Mucosa of descending colon (tissue), 3 donors: ENCODE measurements around the gene LENEP. TPM values are rescaled to one million over a fixed set of nuclear protein-coding genes. Genes with fewer than 3 reads are reported as not detected.

ENCODE experiments used
- ATAC-seq: fragments of 200-7000 bp; cut with Tn5 transposase; one replicate; pipeline ENCODE4 v1.9.1; 2020; ENCODE audit warnings: mild to moderate bottlenecking, moderate library complexity
- DNase-seq, 3 donors: peaks; one replicate each; pipeline ENCODE4 v3.0.0-alpha.2; 2020
- H3K36me3 ChIP-seq: fragments of 200-600 bp; one replicate; pipeline ENCODE4 v1.8.0; 2021; ENCODE audit warnings: low read depth, mild to moderate bottlenecking
- H3K4me1 ChIP-seq: fragments of 200-600 bp; one replicate; pipeline ENCODE4 v1.8.0; 2021; ENCODE audit warnings: low read depth, mild to moderate bottlenecking
- H3K4me3 ChIP-seq: fragments of 200-600 bp; one replicate; pipeline ENCODE4 v1.8.0; 2021; ENCODE audit warnings: mild to moderate bottlenecking
- H3K9me3 ChIP-seq: fragments of 200-600 bp; one replicate; pipeline ENCODE4 v1.8.0; 2021; ENCODE audit warnings: mild to moderate bottlenecking
- intact Hi-C, 2 donors: fragments of 100-400 bp; cut with DNase I in 1 of 2; cut with micrococcal nuclease in 1 of 2; formaldehyde crosslinking; loops; one replicate each; pipeline versions ENCODE4 v1.11.0 to v1.11.1; 2022; cut with DNase I, micrococcal nuclease
- total RNA-seq, 3 donors: library from RNA; stranded (reverse); fragmentation: NEBNext Ultra II Directional in 2 of 3; extraction: Animal tissue kit (Norgen Biotek cat#: 25700) in 2 of 3; gene quantifications; one replicate each; pipeline versions ENCODE4 v1.2.1 to v1.2.4, GENCODE V29; 2021 to 2023
- TF ChIP-seq, protein P1 (sequence below): fragments of 200-600 bp; IDR thresholded peaks from one replicate; pipeline ENCODE4 v1.8.0; 2022; ENCODE audit warnings: antibody characterized with exemption, mild to moderate bottlenecking
- donor health status: DM: no; HTN: no; CAD: no; lungs with moderate emphysema.
- donor health status: DM: no; HTN: no; CAD: no.
- donor health status: DM: no; HTN: yes; CAD: no.

The LENEP gene
- total RNA-seq, 3 donors from 2014 or later: 0.60 to 0.76 TPM; not detected in 1

DNA sequence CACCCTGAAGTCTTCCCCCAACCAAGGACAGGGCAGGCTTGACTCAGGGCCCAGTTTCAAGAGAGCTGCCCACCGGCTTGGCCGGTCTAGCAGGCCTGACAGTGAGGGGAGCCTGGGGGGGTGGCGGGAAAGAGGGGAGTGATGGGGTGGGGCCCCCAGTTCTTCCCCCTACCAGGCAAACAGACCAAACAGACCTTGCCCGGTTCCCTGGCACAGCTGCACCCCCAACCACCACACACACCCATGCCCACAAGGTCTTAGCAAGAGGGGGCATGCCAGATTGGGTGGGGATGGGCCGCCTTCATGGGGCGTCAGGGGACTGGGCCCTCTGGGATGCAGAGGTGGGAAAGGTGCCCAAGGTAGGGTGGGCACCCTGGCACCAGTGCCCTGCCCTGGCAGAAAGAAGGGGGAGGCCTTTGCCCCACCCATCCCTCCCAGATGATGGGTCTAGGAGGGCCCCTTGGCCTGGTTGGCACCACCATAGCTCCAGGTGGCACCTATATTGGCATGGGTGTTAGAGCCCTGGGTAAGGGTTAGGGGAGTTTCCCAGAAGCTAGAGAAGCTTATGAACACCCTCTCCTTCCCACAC is 18.1 kb downstream of the LENEP start:
- no peak overlapping the region for H3K4me3 ChIP-seq
- no peaks in the 10 kb centered on the region for H3K9me3 ChIP-seq
- peak in 1 of 3 donors; percentile 66 for DNase-seq
- ATAC-seq: no peak
- no peaks in the 10 kb centered on the region for H3K36me3 ChIP-seq
- intact Hi-C loops: loop anchor here in 1 of 2 donors (10.0 kb wide), 1 partner anchor 47 kb away; the partner anchor contains the start of gene PYGO2
- TF ChIP-seq, protein P1, sequence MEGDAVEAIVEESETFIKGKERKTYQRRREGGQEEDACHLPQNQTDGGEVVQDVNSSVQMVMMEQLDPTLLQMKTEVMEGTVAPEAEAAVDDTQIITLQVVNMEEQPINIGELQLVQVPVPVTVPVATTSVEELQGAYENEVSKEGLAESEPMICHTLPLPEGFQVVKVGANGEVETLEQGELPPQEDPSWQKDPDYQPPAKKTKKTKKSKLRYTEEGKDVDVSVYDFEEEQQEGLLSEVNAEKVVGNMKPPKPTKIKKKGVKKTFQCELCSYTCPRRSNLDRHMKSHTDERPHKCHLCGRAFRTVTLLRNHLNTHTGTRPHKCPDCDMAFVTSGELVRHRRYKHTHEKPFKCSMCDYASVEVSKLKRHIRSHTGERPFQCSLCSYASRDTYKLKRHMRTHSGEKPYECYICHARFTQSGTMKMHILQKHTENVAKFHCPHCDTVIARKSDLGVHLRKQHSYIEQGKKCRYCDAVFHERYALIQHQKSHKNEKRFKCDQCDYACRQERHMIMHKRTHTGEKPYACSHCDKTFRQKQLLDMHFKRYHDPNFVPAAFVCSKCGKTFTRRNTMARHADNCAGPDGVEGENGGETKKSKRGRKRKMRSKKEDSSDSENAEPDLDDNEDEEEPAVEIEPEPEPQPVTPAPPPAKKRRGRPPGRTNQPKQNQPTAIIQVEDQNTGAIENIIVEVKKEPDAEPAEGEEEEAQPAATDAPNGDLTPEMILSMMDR: no peak
- H3K4me1 ChIP-seq: peaks cover 68% of the 10 kb centered on the region

DNA sequence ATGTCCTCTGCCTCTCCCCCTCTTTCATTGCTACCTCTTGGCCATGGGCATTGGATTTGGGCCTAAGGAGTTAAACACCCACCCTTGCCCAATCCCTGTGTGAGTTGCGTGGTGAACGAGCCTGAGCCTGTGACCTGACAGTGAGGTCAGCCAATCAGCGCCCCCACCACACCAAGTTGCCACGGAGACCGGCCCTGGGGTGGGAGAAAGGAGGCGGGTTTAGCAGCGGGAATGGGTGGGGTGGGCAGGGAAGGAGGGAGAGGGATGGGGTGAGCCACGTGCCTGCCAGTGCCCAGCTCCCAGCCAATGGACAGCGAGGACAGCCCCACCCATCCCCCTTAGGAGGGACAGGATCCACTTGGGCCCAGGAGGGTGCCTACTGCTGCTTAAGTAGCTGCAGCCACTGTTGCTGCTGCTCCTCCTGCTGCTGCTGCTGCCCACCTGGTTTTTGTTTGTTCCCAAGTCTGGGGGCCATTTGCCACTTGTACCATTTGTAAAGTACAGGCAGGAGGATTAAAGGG is 18.7 kb downstream of the LENEP start:
- peak; percentile 84 to 89 (median 86) for DNase-seq
- intact Hi-C loops: loop anchor here in 1 of 2 donors (10.0 kb wide), 1 partner anchor 47 kb away; the partner anchor contains the start of gene PYGO2
- H3K4me1 ChIP-seq: peaks cover 68% of the 10 kb centered on the region
- H3K4me3 ChIP-seq: no peak overlapping the region
- H3K9me3 ChIP-seq: no peaks in the 10 kb centered on the region
- no peaks in the 10 kb centered on the region for H3K36me3 ChIP-seq
- TF ChIP-seq, protein P1: no peak
- peak; percentile 44 for ATAC-seq

DNA sequence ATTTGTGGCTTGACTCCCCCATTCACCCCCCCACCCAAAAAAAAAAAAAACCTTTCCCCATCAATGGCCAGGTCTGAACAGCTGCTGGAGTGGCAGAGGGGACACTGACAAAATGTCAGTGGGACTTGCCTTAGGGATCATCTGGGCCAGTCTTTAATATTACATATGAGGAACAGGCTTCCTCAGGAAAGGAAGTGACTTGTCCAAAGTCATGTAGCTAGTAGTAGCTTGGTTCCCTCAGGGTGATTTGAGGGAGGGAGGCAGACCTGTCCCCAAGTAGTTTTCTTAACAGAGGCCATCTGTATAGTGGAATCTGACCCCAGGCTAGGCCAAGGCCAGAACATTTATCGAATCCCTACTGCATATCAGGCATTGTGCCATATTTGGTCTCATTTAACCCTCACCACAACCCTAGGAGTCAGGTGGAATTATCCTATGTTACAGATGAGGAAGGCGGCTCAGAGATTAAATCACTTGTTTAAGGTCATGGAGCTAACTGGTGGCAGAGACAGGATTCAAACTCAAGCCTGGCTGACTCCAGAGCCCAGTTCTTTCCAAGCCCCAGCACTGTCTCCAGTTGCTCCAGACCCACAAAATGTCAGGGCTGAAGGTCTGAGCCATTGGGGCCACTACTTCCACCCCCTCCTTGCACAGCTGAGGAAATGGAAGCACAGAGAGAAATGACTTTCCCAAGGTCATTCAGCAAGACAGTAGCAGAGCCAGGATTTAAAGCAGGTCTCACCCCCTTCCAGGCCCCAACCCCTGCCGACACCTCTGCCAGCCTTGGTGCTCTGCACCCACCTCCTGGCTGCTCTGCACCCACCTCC is 19.6 kb downstream of the LENEP start:
- TF ChIP-seq, protein P1: no peak
- H3K36me3 ChIP-seq: no peaks in the 10 kb centered on the region
- H3K4me1 ChIP-seq: peaks cover 68% of the 10 kb centered on the region
- ATAC-seq (no peak), DNase-seq (no peak)
- no peaks in the 10 kb centered on the region for H3K9me3 ChIP-seq
- H3K4me3 ChIP-seq: no peak overlapping the region
- intact Hi-C loops: loop anchor here in 1 of 2 donors (10.0 kb wide), 1 partner anchor 48 kb away; the partner anchor contains the start of gene PYGO2

DNA sequence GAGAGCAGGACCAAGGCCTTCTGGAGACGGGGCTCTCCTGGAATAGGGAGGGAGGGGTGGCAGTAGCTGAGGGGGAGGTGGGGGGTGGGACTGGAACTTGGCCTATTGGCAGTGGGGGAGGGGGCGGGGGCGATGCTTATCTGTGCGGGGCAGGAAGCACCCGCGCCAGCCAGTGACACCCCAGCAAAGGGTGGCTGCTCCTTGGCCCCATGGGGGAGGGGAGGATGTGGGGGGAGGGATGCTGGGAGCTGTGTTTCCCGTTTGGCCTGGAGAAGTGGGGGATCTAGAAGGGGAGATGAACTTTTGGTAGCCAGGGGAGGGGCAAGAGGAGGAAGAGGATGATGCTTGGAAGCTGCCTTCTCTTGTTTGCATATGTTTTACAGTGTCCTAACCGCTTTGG is 20.2 kb downstream of the LENEP start:
- Histone ChIP-seq H3K36me3 (no peaks in the 10 kb centered on the region), H3K4me3 (no peak overlapping the region), H3K9me3 (no peaks in the 10 kb centered on the region), H3K4me1 (peaks cover 64% of the 10 kb centered on the region)
- no peak for ATAC-seq
- TF ChIP-seq, protein P1: no peak
- intact Hi-C loops: loop anchor here in 1 of 2 donors (10.0 kb wide), 1 partner anchor 49 kb away; the partner anchor contains the start of gene PYGO2
- peak in 2 of 3 donors; percentile 63 to 69 for DNase-seq

DNA sequence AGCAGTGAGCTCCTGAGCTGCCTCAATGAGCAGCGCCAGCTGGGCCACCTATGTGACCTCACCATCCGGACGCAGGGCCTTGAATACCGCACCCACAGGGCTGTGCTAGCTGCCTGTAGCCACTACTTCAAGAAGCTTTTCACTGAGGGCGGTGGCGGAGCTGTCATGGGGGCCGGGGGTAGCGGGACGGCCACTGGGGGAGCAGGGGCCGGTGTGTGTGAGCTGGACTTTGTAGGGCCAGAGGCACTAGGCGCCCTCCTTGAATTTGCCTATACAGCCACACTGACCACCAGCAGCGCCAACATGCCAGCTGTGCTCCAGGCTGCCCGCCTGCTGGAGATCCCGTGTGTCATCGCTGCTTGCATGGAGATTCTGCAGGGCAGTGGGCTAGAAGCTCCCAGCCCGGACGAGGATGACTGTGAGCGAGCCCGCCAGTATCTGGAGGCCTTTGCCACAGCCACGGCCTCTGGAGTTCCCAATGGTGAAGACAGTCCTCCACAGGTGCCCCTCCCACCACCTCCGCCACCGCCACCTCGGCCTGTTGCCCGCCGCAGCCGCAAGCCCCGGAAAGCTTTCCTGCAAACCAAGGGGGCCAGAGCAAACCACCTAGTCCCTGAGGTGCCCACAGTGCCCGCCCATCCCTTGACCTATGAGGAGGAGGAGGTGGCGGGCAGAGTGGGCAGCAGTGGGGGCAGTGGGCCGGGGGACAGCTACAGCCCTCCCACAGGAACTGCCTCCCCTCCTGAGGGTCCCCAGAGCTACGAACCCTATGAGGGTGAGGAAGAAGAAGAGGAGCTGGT is 21.5 kb downstream of the LENEP start:
- no peaks in the 10 kb centered on the region for H3K36me3 ChIP-seq
- intact Hi-C loops: loop anchor here in 1 of 2 donors (10.0 kb wide), 1 partner anchor 50 kb away; the partner anchor contains the start of gene PYGO2
- H3K4me1 ChIP-seq: peaks cover 57% of the 10 kb centered on the region
- H3K9me3 ChIP-seq: no peaks in the 10 kb centered on the region
- TF ChIP-seq, protein P1: no peak
- peak in 2 of 3 donors; percentile 43 to 53 for DNase-seq
- no peak for ATAC-seq
- H3K4me3 ChIP-seq: no peak overlapping the region
